CD14-positive monocyte (primary cell): Measurements from ENCODE around the gene CRYBG1. TPM values are rescaled to one million over a fixed set of nuclear protein-coding genes. Genes with fewer than 3 reads are reported as not detected.

Experiments used
- DNase-seq, 3 donors: peaks; one replicate each; pipeline ENCODE4 v3.0.0-alpha.2; 2011 to 2022
- H2AFZ ChIP-seq: 2 replicates; pipeline ENCODE4 v1.6.0; 2012; ENCODE audit warnings: mild to moderate bottlenecking, low read depth, low read length, inconsistent platforms; ENCODE audit not compliant: insufficient read depth, poor library complexity, severe bottlenecking
- H3K27ac ChIP-seq, 2 donors: 1 replicate in 1 of 2; 2 replicates in 1 of 2; pipeline ENCODE4 v1.5.1; 2012 to 2013; ENCODE audit warnings: low read length in 2 of 2, control low read depth in 1 of 2, inconsistent platforms in 1 of 2, low read depth in 1 of 2, mild to moderate bottlenecking in 1 of 2
- H3K27me3 ChIP-seq, 2 donors: one replicate each; pipeline versions ENCODE4 v1.6.0 to v1.6.1; 2011 to 2013; ENCODE audit warnings: low read length in 2 of 2; ENCODE audit not compliant: control insufficient read depth in 2 of 2, insufficient read depth in 2 of 2
- H3K36me3 ChIP-seq, 2 donors: replicated peaks in 1 of 2; 1 replicate in 1 of 2; 2 replicates in 1 of 2; pipeline versions ENCODE4 v1.5.1 to v1.6.1; 2012 to 2013; ENCODE audit warnings: low read length in 2 of 2, control low read depth in 1 of 2, inconsistent platforms in 1 of 2, mild to moderate bottlenecking in 1 of 2; ENCODE audit not compliant: insufficient read depth in 2 of 2, control insufficient read depth in 1 of 2
- H3K4me1 ChIP-seq, 2 donors: 1 replicate in 1 of 2; 2 replicates in 1 of 2; pipeline versions ENCODE4 v1.5.1 to v1.6.1; 2012 to 2013; ENCODE audit warnings: low read length in 2 of 2, control low read depth in 1 of 2, inconsistent platforms in 1 of 2, mild to moderate bottlenecking in 1 of 2, moderate library complexity in 1 of 2; ENCODE audit not compliant: insufficient read depth in 2 of 2, control insufficient read depth in 1 of 2
- H3K4me2 ChIP-seq: replicated peaks from 2 replicates; pipeline ENCODE3; 2012; ENCODE audit warnings: low read length, moderate library complexity, mild to moderate bottlenecking; ENCODE audit not compliant: poor library complexity, severe bottlenecking; ENCODE audit errors: extremely low read depth
- H3K4me3 ChIP-seq, 3 experiments: fragments of 200-600 bp in 1 of 3; sonication (generic) in 1 of 3; replicated peaks in 1 of 3; 1 replicate in 2 of 3; 2 replicates in 1 of 3; pipeline ENCODE4 v1.5.1; 2011 to 2013; ENCODE audit warnings: low read length in 3 of 3, mild to moderate bottlenecking in 3 of 3, control low read depth in 2 of 3, low read depth in 2 of 3, inconsistent platforms in 1 of 3, moderate library complexity in 1 of 3
- H3K79me2 ChIP-seq: 2 replicates; pipeline ENCODE4 v1.6.0; 2012; ENCODE audit warnings: mild to moderate bottlenecking, control low read depth, inconsistent platforms, low read length, moderate library complexity; ENCODE audit not compliant: insufficient read depth
- H3K9ac ChIP-seq: 2 replicates; pipeline ENCODE4 v1.6.0; 2017; ENCODE audit warnings: low read length, mild to moderate bottlenecking; ENCODE audit not compliant: insufficient read depth, poor library complexity, severe bottlenecking
- H3K9me3 ChIP-seq, 2 donors: replicated peaks in 1 of 2; 1 replicate in 1 of 2; 2 replicates in 1 of 2; pipeline versions ENCODE4 v1.5.1 to v1.6.1; 2012 to 2013; ENCODE audit warnings: low read length in 2 of 2, control low read depth in 1 of 2; ENCODE audit not compliant: control insufficient read depth in 1 of 2, insufficient read depth in 1 of 2
- H4K20me1 ChIP-seq: 2 replicates; pipeline ENCODE4 v1.6.0; 2012; ENCODE audit warnings: mild to moderate bottlenecking, low read length, control low read depth, moderate library complexity; ENCODE audit not compliant: insufficient read depth
- H3K27ac Mint-ChIP-seq, 7 donors: one replicate each; pipeline ENCODE4 v1.8.0; 2020; ENCODE audit warnings: mild to moderate bottlenecking in 7 of 7, mixed read lengths in 7 of 7, moderate library complexity in 6 of 7, inconsistent platforms in 2 of 7
- H3K27me3 Mint-ChIP-seq, 3 donors: one replicate each; pipeline ENCODE4 v1.8.0; 2021 to 2022; ENCODE audit warnings: low read depth in 3 of 3, mild to moderate bottlenecking in 3 of 3, mixed read lengths in 3 of 3, moderate library complexity in 3 of 3, inconsistent platforms in 1 of 3
- H3K36me3 Mint-ChIP-seq, 2 donors: one replicate each; pipeline ENCODE4 v1.8.0; 2020; ENCODE audit warnings: mixed read lengths in 2 of 2, inconsistent platforms in 1 of 2, mild to moderate bottlenecking in 1 of 2
- H3K4me1 Mint-ChIP-seq: one replicate; pipeline ENCODE4 v1.8.0; 2020; ENCODE audit warnings: mild to moderate bottlenecking, mixed read lengths
- H3K4me3 Mint-ChIP-seq, 2 donors: one replicate each; pipeline ENCODE4 v1.8.0; 2020; ENCODE audit warnings: mild to moderate bottlenecking in 2 of 2, mixed read lengths in 2 of 2, moderate library complexity in 1 of 2
- H3K9me3 Mint-ChIP-seq, 7 donors: one replicate each; pipeline ENCODE4 v1.8.0; 2020 to 2022; ENCODE audit warnings: mixed read lengths in 7 of 7, mild to moderate bottlenecking in 6 of 7, moderate library complexity in 6 of 7, inconsistent platforms in 2 of 7
- WGBS: methylation state at CpG from one replicate; pipeline ENCODE4 v1.1.5; 2013; ENCODE audit warnings: missing lambda C conversion rate; ENCODE audit not compliant: insufficient coverage; 5-methylcytosine and 5-hydroxymethylcytosine counted together
- intact Hi-C, 2 donors: fragments of 100-400 bp; cut with micrococcal nuclease; formaldehyde crosslinking; loops; one replicate each; pipeline versions ENCODE4 v1.15.0 to v1.15.1; 2023
- polyA plus RNA-seq, 3 donors: library from polyadenylated mRNA; depleted of rRNA in 1 of 3; unstranded in 2 of 3; stranded (reverse) in 1 of 3; fragments of 300-500 nt in 2 of 3; fragments of >200 nt in 1 of 3; fragmentation: Illumina TruSeq in 2 of 3; gene quantifications; 1 replicate in 2 of 3; 2 replicates in 1 of 3; pipeline ENCODE4 v1.2.3, GENCODE V29; 2012 to 2021
- TF ChIP-seq, protein P1 (sequence below): fragments of 200-600 bp; IDR thresholded peaks from one replicate; pipeline ENCODE4 v1.8.0; 2022; ENCODE audit warnings: antibody characterized with exemption, mild to moderate bottlenecking

Gene CRYBG1
- polyA plus RNA-seq, 3 donors: 7.9 to 11.9 (median 11.1) TPM

DNA sequence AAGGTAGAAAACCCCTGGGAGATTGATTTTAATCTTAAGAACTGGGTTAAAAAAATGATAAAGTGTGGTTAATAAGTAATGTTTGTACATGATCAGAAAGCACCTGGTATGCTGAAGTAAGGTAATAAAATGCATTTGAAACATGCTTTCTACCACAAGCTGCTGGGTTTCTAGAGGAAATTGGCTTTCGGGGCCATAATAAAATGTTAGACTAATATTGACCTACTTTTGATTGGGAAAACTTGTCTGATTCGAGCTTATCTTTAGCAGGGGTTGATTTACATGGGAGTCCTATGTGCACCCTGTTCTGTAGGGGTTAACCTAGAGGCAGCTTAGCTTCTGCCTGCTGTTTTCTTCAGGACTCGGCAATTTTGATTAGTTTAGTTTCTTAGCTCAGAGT lies 50.5 kb downstream of the CRYBG1 start:
- DNase-seq: no peak
- no peak overlapping the region for H3K9ac ChIP-seq
- H3K9me3 ChIP-seq: no peaks in the 10 kb centered on the region
- H4K20me1 ChIP-seq: no peaks in the 10 kb centered on the region
- Mint-ChIP-seq H3K4me1 (peaks cover 5% of the 10 kb centered on the region), H3K27me3 (peaks cover 10 to 16% (median 11%) of the 10 kb centered on the region in 3 donors), H3K27ac (no peak overlapping the region), H3K4me3 (no peak overlapping the region), H3K9me3 (peaks cover 9 to 14% (median 11%) of the 10 kb centered on the region in 7 donors), H3K36me3 (no peaks in the 10 kb centered on the region)
- no peak overlapping the region for H2AFZ ChIP-seq
- H3K79me2 ChIP-seq: no peaks in the 10 kb centered on the region
- H3K4me2 ChIP-seq: no peak overlapping the region
- TF ChIP-seq, protein P1, sequence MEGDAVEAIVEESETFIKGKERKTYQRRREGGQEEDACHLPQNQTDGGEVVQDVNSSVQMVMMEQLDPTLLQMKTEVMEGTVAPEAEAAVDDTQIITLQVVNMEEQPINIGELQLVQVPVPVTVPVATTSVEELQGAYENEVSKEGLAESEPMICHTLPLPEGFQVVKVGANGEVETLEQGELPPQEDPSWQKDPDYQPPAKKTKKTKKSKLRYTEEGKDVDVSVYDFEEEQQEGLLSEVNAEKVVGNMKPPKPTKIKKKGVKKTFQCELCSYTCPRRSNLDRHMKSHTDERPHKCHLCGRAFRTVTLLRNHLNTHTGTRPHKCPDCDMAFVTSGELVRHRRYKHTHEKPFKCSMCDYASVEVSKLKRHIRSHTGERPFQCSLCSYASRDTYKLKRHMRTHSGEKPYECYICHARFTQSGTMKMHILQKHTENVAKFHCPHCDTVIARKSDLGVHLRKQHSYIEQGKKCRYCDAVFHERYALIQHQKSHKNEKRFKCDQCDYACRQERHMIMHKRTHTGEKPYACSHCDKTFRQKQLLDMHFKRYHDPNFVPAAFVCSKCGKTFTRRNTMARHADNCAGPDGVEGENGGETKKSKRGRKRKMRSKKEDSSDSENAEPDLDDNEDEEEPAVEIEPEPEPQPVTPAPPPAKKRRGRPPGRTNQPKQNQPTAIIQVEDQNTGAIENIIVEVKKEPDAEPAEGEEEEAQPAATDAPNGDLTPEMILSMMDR: no peak
- H3K27ac ChIP-seq: no peak overlapping the region
- H3K4me1 ChIP-seq: no peaks in the 10 kb centered on the region
- no peaks in the 10 kb centered on the region for H3K27me3 ChIP-seq
- intact Hi-C loops: no loop called here
- WGBS: 100% methylated on average over 1 of the region's 3 CpGs
- H3K4me3 ChIP-seq: no peak overlapping the region
- no peaks in the 10 kb centered on the region for H3K36me3 ChIP-seq

DNA sequence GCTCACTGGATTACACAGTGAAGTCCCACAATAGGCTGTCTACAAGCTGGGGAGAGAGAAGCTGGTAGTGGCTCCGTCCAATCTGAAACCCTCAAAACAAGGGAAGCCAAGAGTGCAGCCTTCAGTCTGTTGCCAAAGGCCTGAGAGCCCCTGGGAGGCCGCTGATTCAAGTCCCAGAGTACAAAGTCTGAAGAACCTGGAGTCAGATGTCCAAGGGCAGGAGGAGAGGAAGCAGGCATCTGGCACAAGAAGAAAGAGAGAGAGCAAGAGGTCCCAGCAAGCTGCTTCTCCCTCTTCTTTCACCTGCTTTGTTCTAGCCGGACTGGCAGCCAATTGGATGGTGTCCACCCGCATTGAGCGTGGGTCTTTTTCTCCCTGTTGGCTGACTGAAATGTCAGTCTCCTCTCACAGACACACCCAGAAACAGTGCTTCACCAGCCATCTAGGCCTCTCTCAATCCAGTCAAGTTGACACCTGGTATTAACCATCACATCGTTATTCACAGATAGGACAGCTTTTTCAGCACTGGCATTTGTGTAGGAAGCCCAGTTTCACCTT lies 51.2 kb downstream of the CRYBG1 start:
- WGBS: 92% methylated on average over 3 of the region's 6 CpGs
- Mint-ChIP-seq H3K27me3 (peaks cover 10 to 16% (median 12%) of the 10 kb centered on the region in 3 donors), H3K4me1 (peaks cover 5% of the 10 kb centered on the region), H3K9me3 (peaks cover 8 to 14% (median 9%) of the 10 kb centered on the region in 7 donors), H3K27ac (no peak overlapping the region), H3K36me3 (no peaks in the 10 kb centered on the region), H3K4me3 (no peak overlapping the region)
- no peaks in the 10 kb centered on the region for H3K36me3 ChIP-seq
- H3K27me3 ChIP-seq: no peaks in the 10 kb centered on the region
- H3K4me1 ChIP-seq: no peaks in the 10 kb centered on the region
- no peak overlapping the region for H3K4me3 ChIP-seq
- no peak overlapping the region for H2AFZ ChIP-seq
- H4K20me1 ChIP-seq: no peaks in the 10 kb centered on the region
- intact Hi-C loops: no loop called here
- DNase-seq: no peak
- no peaks in the 10 kb centered on the region for H3K79me2 ChIP-seq
- no peak overlapping the region for H3K9ac ChIP-seq
- H3K27ac ChIP-seq: no peak overlapping the region
- no peaks in the 10 kb centered on the region for H3K9me3 ChIP-seq
- TF ChIP-seq, protein P1: no peak
- no peak overlapping the region for H3K4me2 ChIP-seq
